Endothelial cell of coronary artery (primary cell): ENCODE results near the gene EPHA1. TPM values are rescaled to one million over a fixed set of nuclear protein-coding genes. Genes with fewer than 3 reads are reported as not detected.

ENCODE experiments used
- total RNA-seq: library from RNA; depleted of rRNA; stranded (reverse); fragments of >200 nt; gene quantifications from 2 replicates; pipeline ENCODE4 v1.2.3, GENCODE V29; 2014

The EPHA1 gene
- 0.18 TPM in 1 of 2 replicates, not detected in the other for total RNA-seq

GRCh38 chr7:143408686-143409561 is at the start of gene EPHA1:
EPHA1 (minus strand) TSS chr7:143408856; CDS start chr7:143408805, 51 bp downstream.

GRCh38 chr7:143443153-143443552 is 34.5 kb upstream of the EPHA1 start, which contains the start of gene TAS2R60:
TAS2R60 (plus strand) TSS chr7:143443453; CDS start chr7:143443453, 0 bp downstream.

DNA sequence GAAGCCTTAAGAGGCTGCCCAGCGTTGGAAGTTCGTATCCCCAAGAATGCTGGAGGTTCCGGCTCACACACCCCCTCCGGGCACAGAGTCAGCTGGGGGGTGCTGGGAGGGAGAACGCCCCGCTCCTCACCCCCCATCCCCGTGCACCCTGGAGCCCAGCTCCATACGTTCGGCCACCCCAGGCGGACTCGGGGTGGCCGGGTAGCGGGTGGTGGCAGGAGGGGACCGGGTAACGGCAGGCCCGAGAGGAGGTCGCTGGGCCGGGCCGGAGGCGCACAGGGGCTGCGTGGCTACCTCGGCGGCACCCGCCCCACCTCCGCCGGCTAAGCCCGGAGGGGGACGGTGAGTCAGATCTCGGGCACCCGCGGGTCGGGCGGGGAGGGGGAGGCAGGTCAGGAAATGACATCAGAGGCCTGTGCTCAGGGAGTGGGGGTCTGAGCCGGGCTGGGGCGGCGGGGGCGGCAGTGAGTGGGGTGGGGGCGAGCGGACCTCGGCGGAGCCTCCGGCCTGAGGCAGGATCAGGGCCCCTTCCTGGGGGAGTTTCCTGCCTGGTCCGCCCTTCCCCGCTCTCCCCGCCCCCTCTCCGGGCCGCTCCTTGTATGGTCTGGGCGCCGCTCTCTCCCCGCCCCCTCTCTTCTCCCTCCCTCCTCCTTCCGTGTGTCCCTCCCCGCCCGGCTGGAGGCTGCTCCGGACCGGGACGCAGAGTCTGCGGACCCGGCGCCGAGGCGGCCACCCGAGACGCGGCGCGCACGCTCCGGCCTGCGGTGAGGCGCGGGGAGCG is 27.8 kb downstream of the EPHA1 start, which contains the start of gene ZYX:
Gene ZYX (plus strand): TSS at position 700 of the 781 bp plus-strand sequence. CDS start 227 bp downstream, outside the sequence.

DNA sequence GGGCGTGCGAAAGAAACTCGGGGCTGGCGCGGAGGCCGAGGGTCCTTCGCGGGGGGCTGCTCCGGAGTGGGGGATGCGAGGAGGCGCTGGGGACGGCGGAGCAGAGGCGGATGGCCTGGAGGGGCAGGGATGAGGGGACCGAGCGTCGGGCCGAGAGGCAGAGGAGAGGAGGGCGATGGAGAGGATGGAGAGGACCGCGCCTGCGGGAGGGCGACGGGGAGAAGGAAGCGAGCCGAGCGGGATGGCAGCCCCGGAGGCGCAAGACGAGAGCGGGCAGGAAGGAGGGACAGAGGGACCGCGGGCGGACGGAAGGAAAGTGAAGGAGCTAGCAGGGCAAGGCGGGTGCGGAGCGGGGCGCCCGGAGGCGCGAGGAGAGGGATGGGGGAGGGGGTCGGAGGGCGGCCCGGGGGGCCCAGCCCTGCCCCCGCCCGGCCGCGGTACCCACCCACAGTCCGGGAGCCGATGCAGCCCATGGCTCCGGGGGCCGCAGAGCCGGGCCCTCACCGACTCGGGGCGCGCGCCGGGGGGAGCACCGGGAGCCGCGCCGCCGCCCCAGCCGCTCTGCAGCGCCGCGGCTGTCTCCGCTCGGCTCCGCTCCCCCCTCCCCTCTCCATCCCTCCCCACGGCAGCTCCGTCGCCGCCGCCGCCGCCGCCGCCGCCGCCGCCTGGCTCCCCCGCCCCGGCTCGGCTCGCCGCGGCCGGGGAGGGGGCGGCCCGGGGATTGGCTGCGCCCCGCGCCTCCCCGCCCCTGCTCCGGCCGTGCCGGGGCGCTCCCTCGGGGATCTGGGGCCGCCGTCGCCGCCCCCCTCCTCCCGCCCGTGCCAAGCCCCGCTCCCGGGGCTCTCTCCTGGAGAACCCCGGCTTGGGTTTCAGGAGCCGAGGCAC is 46.3 kb downstream of the EPHA1 start, which contains the start of gene FAM131B:
Gene FAM131B (minus strand): TSS at position 583 of the 885 bp plus-strand sequence. CDS start 110 bp downstream, at position 473.

Other genes starting within 250 kb of the EPHA1 start
- not detected in 2 replicates for gene TAS2R39, start 225.4 kb downstream of the EPHA1 start, total RNA-seq
- not detected in 2 replicates for gene TAS2R40, start 186.8 kb downstream of the EPHA1 start, total RNA-seq
- gene GSTK1, start 145.4 kb downstream of the EPHA1 start, total RNA-seq = 54.9 and 60.3 TPM in 2 replicates
- not detected in 2 replicates for gene TMEM139, start 123.9 kb downstream of the EPHA1 start, total RNA-seq
- 15.5 and 15.7 TPM in 2 replicates for gene CASP2, start 120.5 kb downstream of the EPHA1 start, total RNA-seq
- not detected in 2 replicates for gene CLCN1, start 92.7 kb downstream of the EPHA1 start, total RNA-seq
- gene FAM131B, start 46.1 kb downstream of the EPHA1 start, total RNA-seq = 0.66 and 1.4 TPM in 2 replicates
- gene ZYX, start 27.5 kb downstream of the EPHA1 start, total RNA-seq = 27.7 and 45.9 TPM in 2 replicates
- not detected in 2 replicates for gene TAS2R60, start 34.6 kb upstream of the EPHA1 start, total RNA-seq
- gene TAS2R41, start 69.0 kb upstream of the EPHA1 start, total RNA-seq = not detected in 2 replicates
- 0.09 and 0.38 TPM in 2 replicates for gene CTAGE15, start 162.9 kb upstream of the EPHA1 start, total RNA-seq
- gene TCAF2, start 212.1 kb upstream of the EPHA1 start, total RNA-seq = 5.2 and 12.4 TPM in 2 replicates